K562 (cell line): ENCODE data around the gene CCDC13. TPM values are rescaled to one million over a fixed set of nuclear protein-coding genes. Genes with fewer than 3 reads are reported as not detected.

Experiments used
- ATAC-seq: fragments of 200-7000 bp; cut with Tn5 transposase; 3 replicates; pipeline ENCODE4 v1.9.1; 2020; ENCODE audit warnings: moderate library complexity
- BruUV-seq: library from RNA; stranded (reverse); fragments of 400-500 nt; replicated peaks from 2 replicates; lab custom pipeline; 2021; lab: Mats Ljungman, UMichigan
- CTCF ChIA-PET: fragments of 300-600 bp; formaldehyde crosslinking; extraction: SDS; loops from one replicate; lab custom pipeline; 2021; ENCODE audit warnings: low intra/inter-chr PET ratio; lab: Yijun Ruan, JAX
- POLR2A ChIA-PET: fragments of 300-600, 350-650 bp; sonication (Branson Sonifier 250); formaldehyde crosslinking; extraction: SDS; loops from one replicate; lab custom pipeline; 2021; ENCODE audit warnings: antibody characterized with exemption, inconsistent platforms; lab: Yijun Ruan, JAX
- DNase-seq, 4 experiments: peaks; one replicate each; pipeline versions ENCODE4 v3.0.0 to v3.0.0-alpha.2; 2011 to 2018; ENCODE audit warnings: low spot score in 3 of 4, mixed read lengths in 3 of 4; ENCODE audit errors: extremely low read depth in 1 of 4
- FAIRE-seq: peaks from 2 replicates; lab custom pipeline; 2011; peaks lifted over from hg19 to GRCh38; lab: Jason Lieb, UNC
- H2AFZ ChIP-seq: 2 replicates; pipeline ENCODE4 v1.6.0; 2011; ENCODE audit warnings: low read depth, low read length, control low read depth, inconsistent platforms
- H3K27ac ChIP-seq: fragments of 200-600 bp; 3 replicates; pipeline ENCODE4 v1.8.0; 2011; ENCODE audit warnings: low read depth, mild to moderate bottlenecking, control low read depth, inconsistent platforms, low read length, moderate library complexity, mixed read lengths; ENCODE audit errors: extremely low read depth
- H3K27me3 ChIP-seq, 2 experiments: fragments of 300-600 bp in 1 of 2; 2 replicates in 1 of 2; 3 replicates in 1 of 2; pipeline versions ENCODE4 v1.6.0 to v1.8.0; 2011; ENCODE audit warnings: inconsistent platforms in 2 of 2, low read length in 2 of 2, mild to moderate bottlenecking in 1 of 2, mixed read lengths in 1 of 2, moderate library complexity in 1 of 2; ENCODE audit not compliant: control insufficient read depth in 2 of 2, insufficient read depth in 2 of 2
- H3K36me3 ChIP-seq: fragments of 300-600 bp; 3 replicates; pipeline ENCODE4 v1.8.0; 2011; ENCODE audit warnings: mild to moderate bottlenecking, low read length, inconsistent platforms; ENCODE audit not compliant: control insufficient read depth, insufficient read depth
- H3K4me1 ChIP-seq, 2 experiments: fragments of 200-600 bp in 1 of 2; replicated peaks in 1 of 2; 2 replicates in 1 of 2; 3 replicates in 1 of 2; pipeline versions ENCODE4 v1.5.1 to v1.8.0; 2011; ENCODE audit warnings: inconsistent platforms in 2 of 2, low read length in 2 of 2, mild to moderate bottlenecking in 1 of 2, mixed read lengths in 1 of 2, moderate library complexity in 1 of 2; ENCODE audit not compliant: control insufficient read depth in 2 of 2, insufficient read depth in 2 of 2
- H3K4me2 ChIP-seq: 2 replicates; pipeline ENCODE4 v1.6.1; 2011; ENCODE audit warnings: low read length, control low read depth, inconsistent platforms, mixed read lengths; ENCODE audit not compliant: insufficient read depth
- H3K4me3 ChIP-seq: fragments of 200-600 bp; sonication (generic), shearing (Covaris generic); 2 replicates; pipeline ENCODE4 v1.5.1; 2016; ENCODE audit warnings: control low read depth, inconsistent platforms
- H3K79me2 ChIP-seq: fragments of 200-600 bp; 3 replicates; pipeline ENCODE4 v1.8.0; 2011; ENCODE audit warnings: low read length, inconsistent platforms; ENCODE audit not compliant: control insufficient read depth, insufficient read depth
- H3K9ac ChIP-seq, 2 experiments: 2 replicates each; pipeline versions ENCODE4 v1.6.0 to v1.6.1; 2011; ENCODE audit warnings: low read depth in 2 of 2, low read length in 2 of 2, control low read depth in 1 of 2, inconsistent platforms in 1 of 2, mild to moderate bottlenecking in 1 of 2, mixed read lengths in 1 of 2; ENCODE audit not compliant: insufficient read depth in 1 of 2
- H3K9me1 ChIP-seq: one replicate; pipeline ENCODE4 v1.6.0; 2011; ENCODE audit warnings: inconsistent platforms, mild to moderate bottlenecking, low read length, moderate library complexity; ENCODE audit not compliant: control insufficient read depth, insufficient read depth
- H3K9me3 ChIP-seq: replicated peaks from 2 replicates; pipeline ENCODE4 v1.5.1; 2011; ENCODE audit warnings: low read depth, low read length, inconsistent platforms; ENCODE audit not compliant: control insufficient read depth, insufficient read depth
- H4K20me1 ChIP-seq: replicated peaks from 2 replicates; pipeline ENCODE4 v1.6.1; 2011; ENCODE audit warnings: low read length, inconsistent platforms, mixed read lengths; ENCODE audit not compliant: control insufficient read depth, insufficient read depth
- CHCHD3 ChIP-seq: fragments of 250-450 bp; sonication (Bioruptor Pico); IDR thresholded peaks from 2 replicates; pipeline ENCODE4 v2.1.2; 2022; ENCODE audit warnings: mild to moderate bottlenecking
- CHD4 ChIP-seq: fragments of 200-600 bp; sonication (generic); IDR thresholded peaks from 3 replicates; pipeline ENCODE4 v1.6.1; 2012; ENCODE audit warnings: low read depth, mild to moderate bottlenecking, mixed read lengths, low read length, inconsistent platforms; ENCODE audit not compliant: insufficient read depth, insufficient replicate concordance, poor library complexity, severe bottlenecking
- ESRRA ChIP-seq: fragments of 450-650 bp; IDR thresholded peaks from 2 replicates; pipeline ENCODE4 v1.6.1; 2014; ENCODE audit warnings: low read depth, mild to moderate bottlenecking, moderate library complexity, borderline replicate concordance
- EWSR1 ChIP-seq: fragments of 450-650 bp; IDR thresholded peaks from 2 replicates; pipeline ENCODE4 v1.6.1; 2018; ENCODE audit warnings: borderline replicate concordance, mild to moderate bottlenecking, low read depth, moderate library complexity; ENCODE audit not compliant: partially characterized antibody
- FIP1L1 ChIP-seq: fragments of 200-400 bp; formaldehyde crosslinking; IDR thresholded peaks from 2 replicates; pipeline ENCODE4 v1.6.1; 2018; ENCODE audit warnings: mild to moderate bottlenecking, low read depth, low read length; ENCODE audit not compliant: poor library complexity, severe bottlenecking
- GTF2A2 ChIP-seq: IDR thresholded peaks from 2 replicates; pipeline ENCODE4 v1.6.1; 2016; ENCODE audit warnings: mild to moderate bottlenecking, missing genetic modification characterization, missing compliant biosample characterization
- HNRNPUL1 ChIP-seq: fragments of 200-400 bp; formaldehyde crosslinking; IDR thresholded peaks from 2 replicates; pipeline ENCODE4 v1.6.1; 2017; ENCODE audit warnings: low read length
- KAT7 ChIP-seq: sonication (generic); formaldehyde crosslinking; IDR thresholded peaks from 2 replicates; pipeline ENCODE4 v1.8.0; 2022; ENCODE audit warnings: missing genetic modification reagents, mild to moderate bottlenecking, borderline replicate concordance
- OTX1 ChIP-seq: fragments of 450-650 bp; formaldehyde crosslinking; IDR thresholded peaks from 2 replicates; pipeline ENCODE4 v1.4.0; 2022; ENCODE audit warnings: mild to moderate bottlenecking
- PCBP2 ChIP-seq: fragments of 200-400 bp; formaldehyde crosslinking; IDR thresholded peaks from 2 replicates; pipeline ENCODE4 v1.6.1; 2018; ENCODE audit warnings: low read length, low read depth, mild to moderate bottlenecking, moderate library complexity; ENCODE audit not compliant: poor library complexity, severe bottlenecking
- RHOXF2B ChIP-seq: fragments of 250-450 bp; sonication (Bioruptor Pico); conservative IDR thresholded peaks from 2 replicates; pipeline ENCODE4 v1.5.1; 2021
- TAF9B ChIP-seq: fragments of 450-650 bp; IDR thresholded peaks from 2 replicates; pipeline ENCODE4 v1.6.1; 2018; ENCODE audit warnings: mild to moderate bottlenecking; ENCODE audit not compliant: partially characterized antibody
- ZNF146 ChIP-seq: IDR thresholded peaks from one replicate; pipeline ENCODE4 v1.6.1; 2018; ENCODE audit warnings: missing compliant biosample characterization; ENCODE audit not compliant: unreplicated experiment
- ZNF282 ChIP-seq: sonication (generic); formaldehyde crosslinking; IDR thresholded peaks from 2 replicates; pipeline ENCODE4 v1.8.1; 2023; ENCODE audit warnings: missing genetic modification reagents
- WGBS: fragments of 100-300 bp; shearing (Covaris generic); methylation state at CpG from one replicate; pipeline ENCODE4 v1.1.6; 2016; ENCODE audit warnings: low coverage, mixed read lengths; ENCODE audit not compliant: insufficient coverage; ENCODE audit errors: missing lambda C conversion rate; 5-methylcytosine and 5-hydroxymethylcytosine counted together
- in situ Hi-C: fragments of 300-500 bp; cut with MboI; formaldehyde crosslinking; loops from 4 replicates; pipeline ENCODE4 v1.15.0; 2018; ENCODE audit warnings: inconsistent platforms, mixed read lengths
- intact Hi-C: fragments of 100-400 bp; cut with micrococcal nuclease; formaldehyde crosslinking; loops from 2 replicates; pipeline ENCODE4 v1.14.2; 2022
- polyA plus RNA-seq, 8 experiments: library from polyadenylated mRNA; depleted of rRNA in 4 of 8; stranded (reverse) in 5 of 8; unstranded in 3 of 8; fragments of >200 nt; fragmentation: Nextera tagmentation in 2 of 8; fragmentation: Illumina TruSeq in 1 of 8; extraction: Ambion mirVana in 2 of 8; extraction: Trizol in 1 of 8; gene quantifications; 2 replicates each; pipeline versions ENCODE4 v1.2.1 to v1.2.3, GENCODE V29; 2011 to 2014; ENCODE audit warnings: inconsistent platforms in 1 of 8, missing spikeins in 1 of 8
- total RNA-seq, 7 experiments: library from RNA; depleted of rRNA in 6 of 7; stranded (reverse); fragments of >200 nt in 6 of 7; fragmentation: Illumina TruSeq in 2 of 7; extraction: Trizol in 2 of 7; gene quantifications; 2 replicates each; pipeline versions ENCODE4 v1.2.1 to v1.2.3, GENCODE V29; 2011 to 2021; ENCODE audit warnings: low replicate concordance in 1 of 7
- TF ChIP-seq, protein P1 (sequence below), 2 experiments: fragments of 450-650 bp in 1 of 2; sonication (generic) in 1 of 2; formaldehyde crosslinking in 1 of 2; IDR thresholded peaks in 1 of 2; conservative IDR thresholded peaks in 1 of 2; 2 replicates each; pipeline versions ENCODE4 v1.6.1 to v1.8.1; 2016 to 2023; ENCODE audit warnings: mild to moderate bottlenecking in 2 of 2, moderate library complexity in 2 of 2, inconsistent platforms in 1 of 2, missing genetic modification reagents in 1 of 2

The CCDC13 gene
- total and polyA plus RNA-seq, 9 of the 15 experiments (the other 6 are each of a cell fraction or from before 2014, with no cell fraction given), result 0.20 to 0.70 (median 0.48) TPM; not detected in 2

DNA sequence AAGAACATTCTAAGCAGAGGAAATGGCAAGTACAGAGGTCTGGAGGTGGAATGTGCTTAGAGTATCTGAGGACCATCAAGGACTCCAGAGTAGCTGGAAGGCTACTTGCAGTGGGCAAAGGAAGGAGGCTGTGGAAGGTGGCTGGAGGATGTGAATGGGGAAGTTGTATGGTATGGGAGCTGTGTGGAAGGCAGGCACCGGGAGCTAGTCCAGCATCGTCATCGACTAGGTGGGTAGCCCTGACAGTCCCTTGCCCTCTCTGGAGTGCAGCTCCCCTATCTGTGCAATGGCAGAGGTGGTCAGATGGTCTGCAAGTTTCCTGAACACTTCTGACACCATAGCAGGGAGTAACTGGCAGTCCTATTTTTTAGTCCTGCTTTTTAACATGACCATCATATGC is 19.3 kb downstream of the CCDC13 start:
- Histone ChIP-seq H3K36me3 (no peaks in the 10 kb centered on the region), H3K4me3 (no peak overlapping the region), H3K27me3 (peaks cover 12 to 55% of the 10 kb centered on the region in 2 experiments), H3K4me2 (no peak overlapping the region), H3K79me2 (no peaks in the 10 kb centered on the region), H3K9ac (no peak overlapping the region), H3K9me1 (no peaks in the 10 kb centered on the region), H3K4me1 (no peaks in the 10 kb centered on the region; a peak in 1 of 5 replicates), H3K27ac (no peak overlapping the region), H4K20me1 (peaks cover 9% of the 10 kb centered on the region; the same call in 1 of the 2 replicates), H3K9me3 (no peaks in the 10 kb centered on the region), H2AFZ (no peak overlapping the region)
- ChIA-PET CTCF (no interaction called here), POLR2A (interaction anchor here (0.7 to 1.0 kb wide), 2 partner anchors 8 to 88 kb away, joined by 3 to 4 read pairs; no protein-coding TSS in a partner anchor)
- TF ChIP-seq EWSR1 (no peak), CHCHD3 (no peak), TAF9B (no peak), RHOXF2B (CRISPR knock-in tag) (no peak), ZNF146 (CRISPR knock-in tag) (no peak)
- DNase-seq (no peak), FAIRE-seq (no peak), ATAC-seq (no peak)
- in situ Hi-C loops, result no loop called here
- BruUV-seq, result no TSS peak
- intact Hi-C loops, result loop anchor here (10.0 kb wide), 1 partner anchor 519 kb away; no protein-coding TSS in a partner anchor
- 0% methylated on average over 3 of the region's 3 CpGs for WGBS

DNA sequence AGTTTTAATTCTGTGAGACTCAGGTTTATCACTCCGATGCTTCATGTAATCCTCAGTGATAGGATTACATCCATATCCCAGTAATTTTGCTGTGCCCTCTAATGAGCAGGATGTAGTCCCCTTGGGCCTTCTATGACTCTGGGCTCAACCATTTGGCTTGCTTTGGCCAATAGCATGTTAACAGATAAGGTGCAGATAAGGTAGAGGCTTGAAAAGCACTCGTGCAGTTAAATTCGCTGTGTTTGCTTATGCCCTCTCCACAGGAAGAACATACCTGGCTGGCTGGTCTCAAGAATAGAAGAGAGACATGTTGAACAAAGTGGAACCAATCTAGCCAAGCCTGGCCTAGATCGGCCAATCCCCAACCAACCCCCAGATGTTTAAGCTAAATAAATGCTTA is 20.1 kb downstream of the CCDC13 start:
- CTCF ChIA-PET, result no interaction called here
- Histone ChIP-seq H3K9ac (no peak overlapping the region), H3K79me2 (no peaks in the 10 kb centered on the region), H2AFZ (no peak overlapping the region), H4K20me1 (peaks cover 9% of the 10 kb centered on the region; the same call in 1 of the 2 replicates), H3K9me1 (no peaks in the 10 kb centered on the region), H3K27me3 (peaks cover 5 to 54% of the 10 kb centered on the region in 2 experiments; a peak in 4 of 5 replicates), H3K4me3 (no peak overlapping the region), H3K4me2 (no peak overlapping the region), H3K9me3 (no peaks in the 10 kb centered on the region), H3K27ac (no peak overlapping the region), H3K36me3 (no peaks in the 10 kb centered on the region), H3K4me1 (no peaks in the 10 kb centered on the region; a peak in 1 of 5 replicates)
- ATAC-seq, result no peak
- in situ Hi-C loops, result no loop called here
- 5% methylated on average over 4 of the region's 4 CpGs for WGBS
- no peak for DNase-seq
- POLR2A ChIA-PET, result interaction anchor here (0.7 kb wide), 1 partner anchor 163 kb away, joined by 3 read pairs; no protein-coding TSS in a partner anchor
- intact Hi-C loops, result loop anchor here (10.0 kb wide), 1 partner anchor 518 kb away; no protein-coding TSS in a partner anchor
- FAIRE-seq, result no peak
- no TSS peak for BruUV-seq
- TF ChIP-seq, protein P1, sequence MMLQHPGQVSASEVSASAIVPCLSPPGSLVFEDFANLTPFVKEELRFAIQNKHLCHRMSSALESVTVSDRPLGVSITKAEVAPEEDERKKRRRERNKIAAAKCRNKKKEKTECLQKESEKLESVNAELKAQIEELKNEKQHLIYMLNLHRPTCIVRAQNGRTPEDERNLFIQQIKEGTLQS (IDR thresholded peaks at IDR 0.05), result no peak
- TF ChIP-seq, protein P1 (CRISPR knock-in tag; conservative IDR thresholded peaks at IDR 0.05), result no peak
- TF ChIP-seq HNRNPUL1 (no peak), GTF2A2 (no peak), KAT7 (CRISPR knock-in tag) (no peak), FIP1L1 (no peak), CHD4 (no peak), OTX1 (no peak), PCBP2 (no peak), ESRRA (no peak), ZNF282 (CRISPR knock-in tag) (no peak)
